Measurements from ENCODE around the gene GEMIN4.
A peak's percentile ranks its signal among the peaks of the same experiment; 100 is the strongest.
"Not testable (repeated sequence)": the region's sequence is repeated elsewhere in the genome, so short reads cannot be mapped to it uniquely, and the experiment has no call there.

The GEMIN4 gene

GRCh38 chr17:752002-752619 lies at the start of gene GEMIN4:
Gene GEMIN4 (minus strand): TSS chr17:752264. CDS start chr17:752142, 122 bp downstream.
- DNase-seq (ENCODE audit: low spot score): peak; percentile 95

GRCh38 chr17:801660-802059 lies 49.6 kb upstream of the GEMIN4 start:
- DNase-seq (ENCODE audit: low spot score): no peak

GRCh38 chr17:800446-801242 lies 48.6 kb upstream of the GEMIN4 start:
- no peak for DNase-seq (ENCODE audit: low spot score)

GRCh38 chr17:799261-799660 lies 47.2 kb upstream of the GEMIN4 start:
- no peak for DNase-seq (ENCODE audit: low spot score)

- no peak for DNase-seq (ENCODE audit: low spot score)
Measured at GRCh38 chr17:798246-798645, 46.2 kb upstream of the GEMIN4 start.

- DNase-seq (ENCODE audit: low spot score): no peak
Measured at GRCh38 chr17:797236-797840, 45.3 kb upstream of the GEMIN4 start.

GRCh38 chr17:796609-797008 lies 44.5 kb upstream of the GEMIN4 start:
- DNase-seq (ENCODE audit: low spot score): no peak

- DNase-seq (ENCODE audit: low spot score): no peak
Measured at GRCh38 chr17:795721-796120, 43.7 kb upstream of the GEMIN4 start.

- DNase-seq (ENCODE audit: low spot score): no peak
Measured at GRCh38 chr17:795276-795675, 43.2 kb upstream of the GEMIN4 start.

GRCh38 chr17:794876-795275 lies 42.8 kb upstream of the GEMIN4 start:
- peak; percentile 90 for DNase-seq (ENCODE audit: low spot score)

- DNase-seq (ENCODE audit: low spot score): no peak
Measured at GRCh38 chr17:792277-792676, 40.2 kb upstream of the GEMIN4 start.

- DNase-seq (ENCODE audit: low spot score): no peak
Measured at GRCh38 chr17:791829-792228, 39.8 kb upstream of the GEMIN4 start.

- not testable (repeated sequence) for DNase-seq (ENCODE audit: low spot score)
Measured at GRCh38 chr17:790874-791247, 38.8 kb upstream of the GEMIN4 start.

- not testable (repeated sequence) for DNase-seq (ENCODE audit: low spot score)
Measured at GRCh38 chr17:789931-790873, 38.1 kb upstream of the GEMIN4 start.

GRCh38 chr17:789160-789840 lies 37.2 kb upstream of the GEMIN4 start:
- no peak for DNase-seq (ENCODE audit: low spot score)

GRCh38 chr17:788551-788950 lies 36.5 kb upstream of the GEMIN4 start:
- DNase-seq (ENCODE audit: low spot score): no peak

GRCh38 chr17:787641-788221 lies 35.7 kb upstream of the GEMIN4 start:
- DNase-seq (ENCODE audit: low spot score): no peak

GRCh38 chr17:785901-786300 lies 33.8 kb upstream of the GEMIN4 start:
- not testable (repeated sequence) for DNase-seq (ENCODE audit: low spot score)

GRCh38 chr17:784143-784542 lies 32.1 kb upstream of the GEMIN4 start:
- no peak for DNase-seq (ENCODE audit: low spot score)

- peak; percentile 97 for DNase-seq (ENCODE audit: low spot score)
Measured at GRCh38 chr17:781805-782731, 30.0 kb upstream of the GEMIN4 start, which contains the start of the genes GLOD4 and MRM3. Gene GLOD4 (minus strand): TSS chr17:782280. CDS start chr17:782255, 25 bp downstream. Gene MRM3 (plus strand): TSS chr17:782353. CDS start chr17:782379, 26 bp downstream.
